Measurements from ENCODE around the gene MECP2.
"Not testable (repeated sequence)": the region's sequence is repeated elsewhere in the genome, so short reads cannot be mapped to it uniquely, and the experiment has no call there.

The MECP2 gene

GRCh38 chrX:154000051-154000450 lies 97.5 kb downstream of the MECP2 start:
- no peak for DNase-seq (ENCODE audit: low read depth)
- no peak overlapping the region for H3K4me3 ChIP-seq (replicated peaks; ENCODE audit: low read depth, low read length)
- TF ChIP-seq, protein P1, sequence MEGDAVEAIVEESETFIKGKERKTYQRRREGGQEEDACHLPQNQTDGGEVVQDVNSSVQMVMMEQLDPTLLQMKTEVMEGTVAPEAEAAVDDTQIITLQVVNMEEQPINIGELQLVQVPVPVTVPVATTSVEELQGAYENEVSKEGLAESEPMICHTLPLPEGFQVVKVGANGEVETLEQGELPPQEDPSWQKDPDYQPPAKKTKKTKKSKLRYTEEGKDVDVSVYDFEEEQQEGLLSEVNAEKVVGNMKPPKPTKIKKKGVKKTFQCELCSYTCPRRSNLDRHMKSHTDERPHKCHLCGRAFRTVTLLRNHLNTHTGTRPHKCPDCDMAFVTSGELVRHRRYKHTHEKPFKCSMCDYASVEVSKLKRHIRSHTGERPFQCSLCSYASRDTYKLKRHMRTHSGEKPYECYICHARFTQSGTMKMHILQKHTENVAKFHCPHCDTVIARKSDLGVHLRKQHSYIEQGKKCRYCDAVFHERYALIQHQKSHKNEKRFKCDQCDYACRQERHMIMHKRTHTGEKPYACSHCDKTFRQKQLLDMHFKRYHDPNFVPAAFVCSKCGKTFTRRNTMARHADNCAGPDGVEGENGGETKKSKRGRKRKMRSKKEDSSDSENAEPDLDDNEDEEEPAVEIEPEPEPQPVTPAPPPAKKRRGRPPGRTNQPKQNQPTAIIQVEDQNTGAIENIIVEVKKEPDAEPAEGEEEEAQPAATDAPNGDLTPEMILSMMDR (IDR thresholded peaks at IDR 0.05; ENCODE audit: low read length, missing control alignments): no peak

DNA sequence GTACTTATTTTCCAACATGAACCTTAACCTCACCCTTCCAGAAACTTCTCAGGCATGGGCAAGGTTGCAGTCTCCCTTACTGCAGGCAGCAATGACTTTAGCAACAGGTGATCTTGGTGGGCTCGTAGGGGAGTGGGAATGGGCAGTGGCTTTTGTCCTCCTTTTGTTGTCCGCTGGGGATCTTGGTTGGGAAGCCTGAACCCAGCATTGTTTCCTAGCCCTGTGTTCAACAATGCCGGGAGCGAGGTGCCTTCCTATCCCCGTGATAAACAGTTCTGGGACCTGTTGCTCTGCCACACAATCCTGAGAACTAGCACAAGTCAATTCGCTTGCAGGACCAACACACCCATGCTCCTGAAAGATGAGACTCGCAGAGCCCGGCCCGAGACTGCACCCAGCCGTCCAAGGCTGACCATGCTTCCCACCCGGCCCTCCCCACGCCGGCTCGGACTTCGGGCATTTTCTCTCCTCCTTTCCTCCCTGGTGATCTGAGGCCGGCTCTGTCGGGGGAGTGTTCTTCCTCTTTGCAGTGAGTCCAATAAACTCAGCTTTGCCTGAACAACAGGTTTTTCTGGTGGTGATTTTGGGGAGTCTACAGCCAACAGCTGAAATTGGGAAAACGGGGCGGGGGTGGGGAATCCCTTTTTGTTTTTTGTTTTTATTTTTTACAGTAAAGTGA lies 98.0 kb downstream of the MECP2 start:
- DNase-seq (ENCODE audit: low read depth): no peak
- no peak overlapping the region for H3K4me3 ChIP-seq (replicated peaks; ENCODE audit: low read depth, low read length)
- TF ChIP-seq, protein P1 (IDR thresholded peaks at IDR 0.05; ENCODE audit: low read length, missing control alignments): no peak

- H3K4me3 ChIP-seq (replicated peaks; ENCODE audit: low read depth, low read length): no peak overlapping the region
- TF ChIP-seq, protein P1 (IDR thresholded peaks at IDR 0.05; ENCODE audit: low read length, missing control alignments): no peak
- DNase-seq (ENCODE audit: low read depth): no peak
These were observed 102.0 kb downstream of the MECP2 start for GRCh38 chrX:153995504-153995903.

DNA sequence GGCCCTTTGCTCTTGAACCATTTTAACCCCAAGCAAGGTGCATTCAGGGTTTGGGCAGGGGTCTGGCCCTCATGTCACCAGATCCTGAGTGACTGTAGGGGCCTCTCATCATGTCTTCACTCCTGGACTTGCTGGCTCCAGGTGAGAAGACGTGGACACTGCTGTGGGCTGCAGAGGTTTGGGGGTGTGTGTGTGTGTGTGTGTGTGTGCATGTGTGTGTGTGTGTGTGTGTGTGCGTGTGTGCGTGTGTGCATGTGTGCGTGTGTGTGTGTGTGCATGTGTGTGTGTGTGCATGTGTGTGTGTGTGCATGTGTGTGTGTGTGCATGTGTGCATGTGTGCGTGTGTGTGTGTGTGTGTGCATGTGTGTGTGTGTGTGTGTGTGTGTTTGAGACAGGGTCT lies 103.1 kb downstream of the MECP2 start:
- H3K4me3 ChIP-seq (replicated peaks; ENCODE audit: low read depth, low read length); DNase-seq (ENCODE audit: low read depth): not testable (repeated sequence)

DNA sequence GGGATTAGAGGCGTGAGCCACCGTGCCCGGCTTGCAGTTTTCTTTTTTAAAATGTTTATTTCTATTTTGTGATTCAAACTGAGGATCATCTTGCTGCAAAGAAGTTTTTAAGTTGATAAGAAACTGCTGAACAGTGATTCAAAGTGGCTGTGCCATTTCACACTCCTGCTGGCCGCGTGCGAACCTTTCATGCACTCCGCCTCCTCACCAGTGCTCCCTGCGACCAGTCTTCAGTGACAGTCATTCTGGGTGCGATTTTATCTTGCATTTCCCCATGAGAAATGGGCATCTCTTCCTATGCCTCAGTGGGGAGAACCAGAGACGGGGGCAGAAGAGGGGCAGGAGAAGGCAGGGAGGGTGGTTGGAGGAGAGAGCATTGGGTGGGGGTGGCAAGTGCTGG lies 103.5 kb downstream of the MECP2 start:
- H3K4me3 ChIP-seq (replicated peaks; ENCODE audit: low read depth, low read length): no peak overlapping the region
- DNase-seq (ENCODE audit: low read depth): no peak
- TF ChIP-seq, protein P1 (IDR thresholded peaks at IDR 0.05; ENCODE audit: low read length, missing control alignments): no peak

GRCh38 chrX:153993079-153993478 lies 104.4 kb downstream of the MECP2 start:
- H3K4me3 ChIP-seq (replicated peaks; ENCODE audit: low read depth, low read length): no peak overlapping the region
- TF ChIP-seq, protein P1 (IDR thresholded peaks at IDR 0.05; ENCODE audit: low read length, missing control alignments): no peak
- DNase-seq (ENCODE audit: low read depth): no peak

- no peak overlapping the region for H3K4me3 ChIP-seq (replicated peaks; ENCODE audit: low read depth, low read length)
- TF ChIP-seq, protein P1 (IDR thresholded peaks at IDR 0.05; ENCODE audit: low read length, missing control alignments): no peak
- no peak for DNase-seq (ENCODE audit: low read depth)
These were observed 105.3 kb downstream of the MECP2 start for GRCh38 chrX:153992180-153992579.
